GM13977 (cell line): ENCODE results near the gene OSER1.
"Not testable (repeated sequence)": the region's sequence is repeated elsewhere in the genome, so short reads cannot be mapped to it uniquely, and the experiment has no call there.

ENCODE experiments used
- DNase-seq: peaks from one replicate; pipeline ENCODE4 v3.0.0; 2012; ENCODE audit warnings: low spot score
- in situ Hi-C: fragments of 300-500 bp; cut with MboI; formaldehyde crosslinking; loops from one replicate; pipeline ENCODE4 v1.12.0; 2022; ENCODE audit warnings: low sequenced_read_pairs, low pct_unique_long_range_greater_than_20kb, mixed read lengths, inconsistent platforms; ENCODE audit not compliant: unreplicated experiment
- TF ChIP-seq, protein P1 (sequence below): IDR thresholded peaks from 2 replicates; pipeline ENCODE4 v1.5.1; 2012; ENCODE audit warnings: mild to moderate bottlenecking, control low read depth; ENCODE audit not compliant: insufficient read depth; ENCODE audit errors: extremely low read depth, missing control alignments

The OSER1 gene

GRCh38 chr20:44251284-44251683, 40.7 kb upstream of the OSER1 start:
- in situ Hi-C loops: no loop called here
- no peak for DNase-seq
- TF ChIP-seq, protein P1, sequence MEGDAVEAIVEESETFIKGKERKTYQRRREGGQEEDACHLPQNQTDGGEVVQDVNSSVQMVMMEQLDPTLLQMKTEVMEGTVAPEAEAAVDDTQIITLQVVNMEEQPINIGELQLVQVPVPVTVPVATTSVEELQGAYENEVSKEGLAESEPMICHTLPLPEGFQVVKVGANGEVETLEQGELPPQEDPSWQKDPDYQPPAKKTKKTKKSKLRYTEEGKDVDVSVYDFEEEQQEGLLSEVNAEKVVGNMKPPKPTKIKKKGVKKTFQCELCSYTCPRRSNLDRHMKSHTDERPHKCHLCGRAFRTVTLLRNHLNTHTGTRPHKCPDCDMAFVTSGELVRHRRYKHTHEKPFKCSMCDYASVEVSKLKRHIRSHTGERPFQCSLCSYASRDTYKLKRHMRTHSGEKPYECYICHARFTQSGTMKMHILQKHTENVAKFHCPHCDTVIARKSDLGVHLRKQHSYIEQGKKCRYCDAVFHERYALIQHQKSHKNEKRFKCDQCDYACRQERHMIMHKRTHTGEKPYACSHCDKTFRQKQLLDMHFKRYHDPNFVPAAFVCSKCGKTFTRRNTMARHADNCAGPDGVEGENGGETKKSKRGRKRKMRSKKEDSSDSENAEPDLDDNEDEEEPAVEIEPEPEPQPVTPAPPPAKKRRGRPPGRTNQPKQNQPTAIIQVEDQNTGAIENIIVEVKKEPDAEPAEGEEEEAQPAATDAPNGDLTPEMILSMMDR: no peak

DNA sequence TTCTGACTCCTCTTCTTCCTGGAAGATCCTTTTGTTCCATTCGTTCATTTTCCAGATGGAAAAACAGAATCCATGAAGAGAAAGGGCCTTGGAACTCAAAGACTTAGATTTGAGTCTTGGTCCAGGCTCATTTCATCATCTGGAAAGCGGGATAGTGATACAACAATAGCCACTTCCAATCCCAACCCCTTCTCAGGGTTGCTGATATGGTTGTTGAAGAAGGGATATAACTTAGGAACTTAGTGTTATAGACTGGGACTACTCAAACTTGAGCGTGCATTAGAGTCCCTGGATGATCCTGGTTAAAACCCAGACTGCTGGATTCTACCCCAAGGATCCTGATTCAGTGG, 37.8 kb upstream of the OSER1 start:
- no peak for DNase-seq
- in situ Hi-C loops: no loop called here
- TF ChIP-seq, protein P1: no peak

DNA sequence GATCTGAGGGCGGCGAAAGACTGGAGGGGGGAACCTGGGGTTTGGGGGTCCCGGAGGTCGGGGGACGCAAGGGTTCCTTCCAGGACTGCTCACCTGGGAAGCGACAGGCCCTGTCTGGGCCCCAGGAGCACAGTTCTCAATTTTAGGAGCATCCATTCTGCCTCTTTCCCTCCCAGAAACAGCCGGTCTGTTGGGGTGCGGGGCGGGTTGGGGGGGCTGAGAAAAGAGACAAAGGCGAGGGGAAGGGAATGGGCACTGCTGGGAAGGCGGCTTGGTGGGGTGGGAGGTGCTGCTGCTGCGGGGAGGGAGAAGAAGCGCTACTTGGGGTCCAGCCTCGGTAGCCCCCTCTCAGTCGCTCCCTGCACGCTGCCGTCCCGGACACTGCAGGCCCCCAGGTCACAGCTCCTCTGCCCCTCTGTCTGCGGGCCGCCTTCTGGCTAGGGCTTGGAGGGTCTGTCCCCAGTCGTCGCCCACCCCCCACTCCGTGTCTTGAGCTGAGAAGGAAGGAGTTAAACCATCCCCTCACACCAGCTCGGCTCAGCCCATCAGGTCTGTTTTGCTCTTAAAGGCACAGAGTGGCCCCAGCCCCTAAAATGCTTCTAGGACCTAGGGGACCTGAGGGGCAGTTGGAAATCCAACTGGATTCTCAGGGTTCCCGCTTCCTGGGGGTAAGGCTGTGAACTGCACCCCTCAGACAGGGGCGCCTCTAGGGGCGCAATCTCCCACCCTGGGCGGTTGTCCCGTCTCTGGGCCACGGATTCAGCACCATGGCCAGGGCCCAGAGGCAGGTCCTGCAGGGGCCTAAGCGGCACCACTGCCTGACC, 37.2 kb upstream of the OSER1 start:
- in situ Hi-C loops: no loop called here
- TF ChIP-seq, protein P1: peak; percentile 23
- DNase-seq: peak; percentile 58

DNA sequence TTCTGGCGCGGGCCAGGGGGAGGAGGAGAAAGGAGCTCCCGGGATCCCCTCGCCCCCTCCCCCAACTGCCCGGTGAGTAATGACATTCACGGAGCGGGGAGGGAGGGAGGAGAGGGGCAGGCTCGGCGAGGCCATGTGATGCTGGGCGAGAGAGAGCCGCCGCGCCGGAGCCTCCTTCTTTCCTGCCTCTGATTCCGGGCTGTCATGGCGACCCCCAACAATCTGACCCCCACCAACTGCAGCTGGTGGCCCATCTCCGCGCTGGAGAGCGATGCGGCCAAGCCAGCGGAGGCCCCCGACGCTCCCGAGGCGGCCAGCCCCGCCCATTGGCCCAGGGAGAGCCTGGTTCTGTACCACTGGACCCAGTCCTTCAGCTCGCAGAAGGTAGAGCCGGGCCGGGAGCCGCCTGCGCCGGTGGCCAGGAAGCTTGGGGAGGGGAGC, 36.6 kb upstream of the OSER1 start, which contains the start of gene GDAP1L1:
TSS of gene GDAP1L1 (plus strand) at position 178 of the 441 bp plus-strand sequence. CDS start at position 205, 27 bp downstream.
- DNase-seq: no peak
- TF ChIP-seq, protein P1: no peak
- in situ Hi-C loops: no loop called here

GRCh38 chr20:44245977-44246376, 35.4 kb upstream of the OSER1 start:
- TF ChIP-seq, protein P1: no peak
- no peak for DNase-seq
- in situ Hi-C loops: no loop called here

- no peak for DNase-seq
- in situ Hi-C loops: no loop called here
- TF ChIP-seq, protein P1: no peak
These were observed 31.2 kb upstream of the OSER1 start for GRCh38 chr20:44241796-44242195.

DNA sequence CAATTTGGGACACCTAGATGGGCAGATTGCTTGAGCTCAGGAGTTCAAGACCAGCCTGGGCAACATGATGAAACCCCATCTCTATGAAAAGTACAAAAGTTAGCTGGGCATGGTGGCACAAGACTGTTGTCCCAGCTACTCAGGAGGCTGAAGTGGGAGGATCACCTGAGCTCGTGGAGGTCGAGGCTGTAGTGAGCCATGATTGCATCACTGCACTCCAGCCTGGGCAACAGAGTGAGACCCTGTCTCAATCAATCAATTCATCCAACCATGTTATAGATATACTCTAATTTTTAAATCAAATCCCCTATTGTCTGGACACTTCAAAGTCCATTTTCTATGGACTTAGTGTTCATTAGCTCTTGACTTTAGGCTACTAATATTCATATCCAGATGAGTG, 26.3 kb upstream of the OSER1 start:
- in situ Hi-C loops, DNase-seq: not testable (repeated sequence)
